GM12801 (cell line): Measurements from ENCODE around the gene RAI1.

Source experiments
- TF ChIP-seq, protein P1 (sequence below): IDR thresholded peaks from one replicate; pipeline ENCODE4 v1.5.1; 2011; ENCODE audit warnings: control low read depth; ENCODE audit not compliant: insufficient read length; ENCODE audit errors: extremely low read depth

Gene RAI1

DNA sequence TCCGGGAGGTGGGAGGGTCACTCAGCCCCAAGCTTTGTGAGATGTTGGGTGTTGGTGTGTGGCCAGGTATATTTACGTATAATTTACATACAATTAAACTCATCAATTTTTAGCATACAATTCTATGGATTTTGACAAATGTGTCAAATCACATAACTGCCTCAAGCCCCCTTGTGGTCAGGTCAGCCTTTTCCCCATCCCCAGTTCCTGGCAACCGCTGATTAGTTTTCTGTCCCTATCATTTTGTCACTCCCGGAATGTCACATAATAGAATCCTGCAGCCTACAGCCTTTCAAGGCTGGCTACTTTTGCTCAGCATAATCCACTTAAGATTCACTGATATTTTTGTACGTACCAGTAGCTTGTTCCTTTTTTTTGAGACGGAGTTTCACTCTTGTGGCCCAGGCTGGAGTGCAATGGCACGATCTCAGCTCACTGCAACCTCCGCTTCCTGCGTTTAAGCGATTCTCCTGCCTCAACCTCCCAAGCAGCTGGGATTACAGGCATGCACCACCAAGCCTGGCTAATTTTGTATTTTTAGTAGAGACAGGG lies 19.3 kb upstream of the RAI1 start:
- TF ChIP-seq, protein P1, sequence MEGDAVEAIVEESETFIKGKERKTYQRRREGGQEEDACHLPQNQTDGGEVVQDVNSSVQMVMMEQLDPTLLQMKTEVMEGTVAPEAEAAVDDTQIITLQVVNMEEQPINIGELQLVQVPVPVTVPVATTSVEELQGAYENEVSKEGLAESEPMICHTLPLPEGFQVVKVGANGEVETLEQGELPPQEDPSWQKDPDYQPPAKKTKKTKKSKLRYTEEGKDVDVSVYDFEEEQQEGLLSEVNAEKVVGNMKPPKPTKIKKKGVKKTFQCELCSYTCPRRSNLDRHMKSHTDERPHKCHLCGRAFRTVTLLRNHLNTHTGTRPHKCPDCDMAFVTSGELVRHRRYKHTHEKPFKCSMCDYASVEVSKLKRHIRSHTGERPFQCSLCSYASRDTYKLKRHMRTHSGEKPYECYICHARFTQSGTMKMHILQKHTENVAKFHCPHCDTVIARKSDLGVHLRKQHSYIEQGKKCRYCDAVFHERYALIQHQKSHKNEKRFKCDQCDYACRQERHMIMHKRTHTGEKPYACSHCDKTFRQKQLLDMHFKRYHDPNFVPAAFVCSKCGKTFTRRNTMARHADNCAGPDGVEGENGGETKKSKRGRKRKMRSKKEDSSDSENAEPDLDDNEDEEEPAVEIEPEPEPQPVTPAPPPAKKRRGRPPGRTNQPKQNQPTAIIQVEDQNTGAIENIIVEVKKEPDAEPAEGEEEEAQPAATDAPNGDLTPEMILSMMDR: no peak

DNA sequence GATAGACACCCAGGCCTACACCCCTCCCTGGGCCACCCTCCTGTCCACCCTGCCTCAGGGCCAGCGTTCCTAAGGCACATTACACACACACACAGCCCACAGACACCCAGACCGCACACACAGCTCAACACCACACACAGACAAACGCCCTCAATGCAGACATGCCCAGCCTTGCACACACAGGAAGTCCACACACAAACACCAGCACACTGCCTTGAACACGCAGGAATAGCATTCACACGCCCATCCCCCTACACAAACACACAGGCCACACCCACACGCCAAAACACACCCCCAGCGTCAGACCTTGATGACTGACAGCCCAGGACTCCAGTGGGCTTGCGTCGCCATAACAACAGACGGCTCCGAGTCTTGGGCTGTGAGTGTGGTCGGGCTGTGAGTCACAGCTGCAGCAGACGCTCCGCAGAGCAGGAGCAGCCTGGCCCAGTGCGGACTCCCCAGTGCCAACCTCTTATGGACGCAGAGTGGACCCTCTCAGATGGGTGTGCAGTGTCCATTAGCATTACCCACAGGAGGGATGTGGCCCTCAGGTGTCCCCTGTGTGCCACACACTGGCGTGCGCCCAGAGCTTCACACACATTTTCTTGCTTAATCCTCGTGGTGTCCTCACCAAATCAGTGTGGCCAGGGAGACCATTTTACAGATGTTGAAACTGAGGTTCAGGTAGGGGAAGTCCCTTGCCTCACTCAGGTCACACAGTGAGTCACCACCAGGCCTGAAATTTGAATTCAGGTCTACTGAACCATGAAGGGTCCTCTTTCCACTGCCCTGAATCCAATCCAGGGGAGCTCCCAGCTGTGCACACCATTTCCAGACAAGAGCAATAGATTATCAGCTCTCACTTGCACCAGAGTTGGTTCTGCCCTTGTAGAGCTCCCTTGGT lies 17.8 kb upstream of the RAI1 start:
- TF ChIP-seq, protein P1: no peak

GRCh38 chr17:17664064-17664452 lies 17.2 kb upstream of the RAI1 start:
- TF ChIP-seq, protein P1: no peak

GRCh38 chr17:17665255-17665654 lies 16.0 kb upstream of the RAI1 start:
- TF ChIP-seq, protein P1: no peak

DNA sequence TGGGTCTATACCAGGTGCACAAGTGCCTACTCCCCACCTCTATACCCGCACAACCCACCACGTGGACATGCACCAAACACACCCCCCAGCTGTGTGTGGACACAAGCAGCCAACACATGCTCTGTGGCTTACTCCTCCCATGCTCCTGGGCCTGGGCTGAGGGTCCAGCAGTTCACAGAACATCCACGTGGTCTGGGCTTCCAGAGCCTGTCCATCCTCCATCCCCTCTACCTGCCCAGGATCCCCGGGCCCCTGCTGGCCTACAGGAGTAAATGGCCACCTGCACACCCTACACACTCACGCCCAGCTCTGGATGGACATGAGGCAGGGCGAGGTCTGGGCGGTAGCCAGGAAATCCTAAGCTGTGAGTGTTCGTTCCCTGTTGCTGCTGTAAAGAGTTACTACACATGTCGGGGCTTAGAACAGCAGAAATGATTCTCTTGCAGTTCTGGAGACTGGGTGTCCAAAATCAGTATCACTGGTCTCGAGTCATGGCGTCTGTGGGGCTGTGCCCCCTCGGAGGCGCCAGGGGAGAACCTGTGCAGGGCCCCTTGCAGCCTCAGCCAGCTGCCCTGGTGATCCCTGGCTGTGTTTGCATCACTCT lies 15.0 kb upstream of the RAI1 start:
- TF ChIP-seq, protein P1: no peak

GRCh38 chr17:17667231-17667630 lies 14.0 kb upstream of the RAI1 start:
- TF ChIP-seq, protein P1: no peak

DNA sequence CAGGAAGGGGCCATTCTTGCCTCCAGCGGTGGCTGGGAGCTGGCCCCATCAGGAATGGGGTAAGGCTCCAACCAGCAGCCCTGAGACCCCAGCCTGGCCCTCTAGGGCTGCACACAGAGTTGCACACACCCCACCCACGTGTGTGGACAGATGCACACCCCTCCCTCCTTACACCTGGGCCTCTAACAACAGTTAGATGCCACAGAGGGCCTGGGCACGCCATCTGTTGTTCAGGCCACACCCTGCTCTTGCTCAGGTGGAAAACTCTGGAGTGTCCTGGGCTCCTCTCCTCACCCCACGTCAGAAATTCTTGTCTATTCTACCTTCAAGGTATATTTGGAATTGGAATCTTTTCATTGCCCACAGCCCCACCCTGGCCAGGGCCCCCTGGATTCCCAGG lies 13.3 kb upstream of the RAI1 start:
- TF ChIP-seq, protein P1: no peak
